PC-9 (cell line): Measurements from ENCODE around the gene KCNH8.

ENCODE experiments used
- EZH2 ChIP-seq: fragments of 200-600 bp; sonication (generic); IDR thresholded peaks from 2 replicates; pipeline ENCODE4 v1.8.0; 2017; ENCODE audit warnings: antibody characterized with exemption, low read depth
- TF ChIP-seq, protein P1 (sequence below): fragments of 200-600 bp; sonication (generic); conservative IDR thresholded peaks from 2 replicates; pipeline ENCODE4 v1.6.1; 2017; ENCODE audit warnings: mixed run types, antibody characterized with exemption, mild to moderate bottlenecking, moderate library complexity

DNA sequence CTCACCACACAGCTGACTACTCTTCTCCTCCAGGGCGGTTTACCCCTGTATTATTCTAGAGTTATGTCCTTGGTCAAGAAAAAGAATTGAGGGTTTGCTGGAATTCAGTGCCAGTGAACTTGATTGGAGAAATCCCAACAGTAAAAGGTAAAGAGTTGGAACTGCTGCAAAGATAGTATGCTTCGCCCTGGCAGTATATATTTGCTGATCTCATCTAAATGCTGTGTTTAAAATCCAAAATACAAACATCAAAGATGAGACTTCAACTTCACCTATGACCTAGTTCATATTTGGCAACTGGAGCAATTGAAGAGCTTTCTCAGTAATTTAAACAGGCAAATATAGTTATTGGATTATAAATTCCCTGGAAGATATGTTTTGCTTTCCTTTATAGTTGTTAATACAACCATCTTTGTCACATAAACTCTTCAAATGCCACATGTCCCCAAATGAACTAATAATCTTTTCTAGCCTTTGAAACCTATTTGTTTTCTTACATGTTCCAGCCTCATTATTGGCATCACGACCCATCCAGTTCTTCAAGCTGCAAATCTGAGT lies 6.5 kb downstream of the KCNH8 start:
- no peak for TF ChIP-seq EZH2
- TF ChIP-seq, protein P1, sequence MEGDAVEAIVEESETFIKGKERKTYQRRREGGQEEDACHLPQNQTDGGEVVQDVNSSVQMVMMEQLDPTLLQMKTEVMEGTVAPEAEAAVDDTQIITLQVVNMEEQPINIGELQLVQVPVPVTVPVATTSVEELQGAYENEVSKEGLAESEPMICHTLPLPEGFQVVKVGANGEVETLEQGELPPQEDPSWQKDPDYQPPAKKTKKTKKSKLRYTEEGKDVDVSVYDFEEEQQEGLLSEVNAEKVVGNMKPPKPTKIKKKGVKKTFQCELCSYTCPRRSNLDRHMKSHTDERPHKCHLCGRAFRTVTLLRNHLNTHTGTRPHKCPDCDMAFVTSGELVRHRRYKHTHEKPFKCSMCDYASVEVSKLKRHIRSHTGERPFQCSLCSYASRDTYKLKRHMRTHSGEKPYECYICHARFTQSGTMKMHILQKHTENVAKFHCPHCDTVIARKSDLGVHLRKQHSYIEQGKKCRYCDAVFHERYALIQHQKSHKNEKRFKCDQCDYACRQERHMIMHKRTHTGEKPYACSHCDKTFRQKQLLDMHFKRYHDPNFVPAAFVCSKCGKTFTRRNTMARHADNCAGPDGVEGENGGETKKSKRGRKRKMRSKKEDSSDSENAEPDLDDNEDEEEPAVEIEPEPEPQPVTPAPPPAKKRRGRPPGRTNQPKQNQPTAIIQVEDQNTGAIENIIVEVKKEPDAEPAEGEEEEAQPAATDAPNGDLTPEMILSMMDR: no peak
